GM19463 (cell line): ENCODE results near the gene PACSIN2.
"Not testable (repeated sequence)": the region's sequence is repeated elsewhere in the genome, so short reads cannot be mapped to it uniquely, and the experiment has no call there.

Experiments
- ATAC-seq: cut with Tn5 transposase; IDR thresholded peaks from one replicate; pipeline ENCODE4 v1.9.1; 2021; ENCODE audit warnings: mild to moderate bottlenecking, moderate library complexity; ENCODE audit not compliant: unreplicated experiment

Gene PACSIN2

GRCh38 chr22:42992886-42993479, 22.0 kb downstream of the PACSIN2 start:
- ATAC-seq, result no peak

GRCh38 chr22:42992092-42992491, 22.9 kb downstream of the PACSIN2 start:
- no peak for ATAC-seq

- ATAC-seq, result no peak
Observed at GRCh38 chr22:42991010-42991651, 23.8 kb downstream of the PACSIN2 start.

DNA sequence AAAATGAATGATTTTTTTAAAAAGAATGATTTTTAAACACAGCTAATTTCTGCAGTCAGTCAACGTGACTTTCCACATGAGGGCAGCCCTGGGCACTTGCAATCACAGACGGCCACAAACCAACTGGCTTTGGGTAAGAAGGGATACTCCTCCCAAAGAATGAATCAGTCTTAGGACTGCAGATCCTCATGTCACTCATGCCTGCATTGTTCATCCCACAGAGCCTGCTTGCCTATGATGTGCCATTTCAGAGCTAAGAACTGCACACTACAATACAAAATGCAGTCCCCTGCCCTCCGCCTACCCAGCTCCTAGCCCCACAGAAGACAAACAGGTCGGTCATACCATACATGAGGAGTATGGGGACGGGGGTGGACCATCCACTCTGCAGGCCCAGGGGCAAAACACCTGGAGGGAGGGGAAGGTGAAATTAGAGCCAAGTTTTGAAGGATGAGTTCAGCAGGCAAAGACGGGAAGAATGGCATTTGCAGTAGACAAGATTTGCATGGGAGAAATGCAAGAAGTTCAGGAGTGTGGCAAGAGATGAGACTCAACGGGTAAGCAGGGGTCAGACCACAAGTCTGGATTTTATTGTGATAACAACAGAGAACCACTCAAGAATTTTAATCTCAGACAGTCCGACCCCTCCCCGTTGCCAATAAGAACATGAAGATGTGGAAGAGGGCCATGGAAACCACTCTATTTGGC, 24.7 kb downstream of the PACSIN2 start:
- ATAC-seq, result no peak

DNA sequence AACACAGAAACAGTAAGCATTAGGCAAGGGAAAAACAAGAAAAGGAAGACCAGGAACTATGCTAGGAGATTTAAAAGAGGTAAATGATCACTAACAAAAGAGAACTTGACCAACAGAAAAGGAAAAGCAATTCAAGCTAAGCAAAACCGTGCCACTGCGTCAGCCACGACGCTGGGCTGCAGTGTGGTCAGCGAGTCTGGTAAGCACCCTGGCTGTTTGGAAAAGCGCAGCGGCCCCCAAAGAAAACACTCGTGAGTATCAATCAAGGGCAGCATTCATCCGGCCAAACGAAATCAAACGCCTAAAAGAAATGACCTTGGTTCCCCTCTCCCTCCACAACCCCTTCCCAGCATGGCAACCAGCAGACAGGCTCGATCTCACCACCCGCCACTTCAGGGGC, 28.8 kb downstream of the PACSIN2 start:
- ATAC-seq, result no peak

DNA sequence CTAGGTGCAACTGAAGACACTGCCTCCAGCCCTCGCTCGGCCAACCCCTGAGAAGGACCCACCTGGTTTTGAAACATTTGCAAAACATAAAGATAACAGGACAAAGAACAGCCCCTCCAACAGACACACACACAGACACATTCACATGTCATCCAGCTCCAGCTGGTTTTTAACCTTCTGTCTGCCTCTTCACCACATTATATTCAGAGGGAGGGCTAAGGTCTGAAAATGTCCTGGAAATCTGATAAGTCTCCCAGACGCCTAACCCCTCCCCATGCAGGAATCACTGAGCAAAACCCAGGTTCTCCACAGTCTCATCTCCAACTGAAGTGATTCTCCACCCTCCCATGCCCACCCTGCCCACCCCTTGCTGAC, 29.4 kb downstream of the PACSIN2 start:
- ATAC-seq, result no peak

DNA sequence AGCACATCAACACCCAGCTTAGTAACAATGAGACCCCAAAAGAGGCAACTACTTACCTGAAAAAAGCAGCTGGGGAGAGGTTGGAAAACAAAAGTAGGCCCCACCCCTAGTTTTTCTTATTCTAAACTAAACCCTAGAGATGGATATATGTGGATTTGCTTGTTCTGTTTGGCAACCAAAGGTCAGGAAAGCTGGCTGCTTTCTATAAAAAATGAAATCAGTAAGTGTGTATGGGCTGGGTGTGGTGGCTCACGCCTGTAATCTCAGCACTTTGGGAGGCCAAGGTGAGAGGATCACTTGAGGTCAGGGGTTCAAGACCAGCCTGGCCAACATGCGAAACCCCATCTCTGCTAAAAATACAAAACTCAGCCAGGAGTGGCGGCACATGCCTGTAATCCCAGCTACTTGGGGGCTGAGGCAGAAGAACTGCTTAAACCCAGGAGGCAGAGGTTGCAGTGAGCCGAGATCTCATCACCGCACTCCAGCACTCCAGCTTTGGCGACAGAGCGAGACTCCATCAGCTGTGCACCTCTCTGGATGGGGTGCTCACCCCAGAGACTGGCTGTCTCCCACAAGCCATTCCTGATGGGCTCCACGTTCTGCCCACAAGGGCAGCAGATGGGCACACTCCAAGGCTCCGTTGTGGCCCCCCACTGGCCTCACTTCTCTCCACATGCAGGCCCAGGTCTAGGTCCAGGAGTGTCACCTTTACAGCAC, 30.0 kb downstream of the PACSIN2 start:
- no peak for ATAC-seq

DNA sequence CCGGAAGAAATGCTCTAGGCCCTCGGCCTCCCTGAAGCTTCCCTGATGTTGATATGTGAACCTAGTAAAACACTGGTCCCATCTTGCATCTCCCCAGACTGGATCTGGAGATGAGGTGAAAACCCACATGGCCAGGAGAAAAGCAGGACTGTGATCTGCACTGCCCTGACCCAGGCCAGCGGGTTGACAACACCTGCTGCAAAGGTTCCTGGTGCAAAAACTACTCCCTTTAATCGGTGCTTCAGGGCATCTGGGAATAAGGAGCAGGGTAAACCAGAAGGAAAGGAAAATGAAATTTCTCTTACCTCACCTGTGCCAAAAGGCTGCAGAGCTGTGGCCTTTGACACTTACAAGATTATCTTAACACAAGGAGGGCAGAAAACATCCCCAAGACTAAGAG, 30.6 kb downstream of the PACSIN2 start:
- ATAC-seq, result no peak

DNA sequence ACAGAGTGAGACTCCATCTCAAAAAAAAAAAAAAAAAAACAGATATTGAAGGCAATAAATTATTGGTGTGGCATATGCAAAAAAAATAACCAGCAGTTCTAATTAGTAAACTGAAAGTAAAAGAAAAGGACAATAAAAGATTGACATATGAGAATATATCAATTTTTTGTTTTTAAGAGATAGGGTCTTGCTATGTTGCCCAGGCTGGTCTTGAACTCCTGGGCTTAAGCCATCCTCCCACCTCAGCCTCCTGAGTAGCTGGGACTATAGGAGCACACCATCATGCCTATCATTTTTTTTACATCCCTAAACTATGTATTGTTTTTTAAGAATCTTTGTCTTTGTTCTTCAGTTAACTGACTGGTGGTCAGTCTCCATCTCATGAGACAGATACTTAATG, 31.5 kb downstream of the PACSIN2 start:
- ATAC-seq, result no peak

- ATAC-seq, result no peak
Observed at GRCh38 chr22:42979606-42980005, 35.3 kb downstream of the PACSIN2 start.

DNA sequence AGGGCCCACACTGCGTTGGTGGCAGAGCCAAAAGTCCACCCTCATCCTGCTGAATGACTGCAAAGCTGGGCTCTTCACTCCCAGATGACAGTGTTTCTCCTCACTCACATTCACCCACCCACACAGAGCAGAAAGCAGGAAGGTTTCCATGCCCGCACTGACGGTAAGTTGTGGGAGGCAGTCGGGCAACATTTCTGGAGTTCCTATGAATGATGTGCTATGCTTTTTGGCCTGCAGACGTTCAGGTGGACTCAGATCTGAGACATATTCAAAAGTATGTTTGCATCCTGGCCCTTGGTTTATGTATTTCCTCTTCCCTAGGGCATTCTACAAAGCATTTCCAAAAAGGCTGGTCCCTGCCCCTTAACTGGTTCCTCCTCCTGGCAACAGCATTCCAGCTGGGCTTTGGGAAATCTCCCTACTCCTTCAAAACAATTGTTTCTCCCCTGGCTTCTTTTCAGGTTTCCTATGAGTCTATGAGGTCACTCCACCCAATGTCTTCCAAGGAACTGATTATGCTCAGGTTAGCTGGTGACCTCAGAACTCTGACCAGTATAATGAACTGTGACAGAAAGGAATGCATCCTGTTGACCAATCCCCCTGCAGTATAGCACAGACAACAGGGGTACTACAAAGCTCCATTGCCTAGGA, 36.4 kb downstream of the PACSIN2 start:
- no peak for ATAC-seq

DNA sequence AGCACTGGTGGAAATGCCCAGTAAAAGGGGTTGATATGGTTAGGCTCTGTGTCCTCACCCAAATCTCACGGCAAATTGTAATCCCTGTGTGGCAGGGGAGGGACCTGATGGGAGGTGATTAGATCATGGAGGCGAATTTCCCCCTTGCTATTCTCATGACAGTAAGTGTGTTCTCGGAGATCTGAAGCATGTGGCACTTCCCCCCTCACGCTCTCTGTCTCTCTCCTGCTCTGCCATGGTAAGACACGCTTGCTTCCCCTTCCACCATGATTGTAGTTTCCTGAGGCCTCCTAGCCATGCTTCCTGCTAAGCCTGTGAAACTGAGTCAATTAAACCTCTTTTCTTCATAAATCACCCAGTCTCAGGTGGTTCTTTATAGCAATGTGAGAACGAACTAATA, 37.4 kb downstream of the PACSIN2 start:
- no peak for ATAC-seq

DNA sequence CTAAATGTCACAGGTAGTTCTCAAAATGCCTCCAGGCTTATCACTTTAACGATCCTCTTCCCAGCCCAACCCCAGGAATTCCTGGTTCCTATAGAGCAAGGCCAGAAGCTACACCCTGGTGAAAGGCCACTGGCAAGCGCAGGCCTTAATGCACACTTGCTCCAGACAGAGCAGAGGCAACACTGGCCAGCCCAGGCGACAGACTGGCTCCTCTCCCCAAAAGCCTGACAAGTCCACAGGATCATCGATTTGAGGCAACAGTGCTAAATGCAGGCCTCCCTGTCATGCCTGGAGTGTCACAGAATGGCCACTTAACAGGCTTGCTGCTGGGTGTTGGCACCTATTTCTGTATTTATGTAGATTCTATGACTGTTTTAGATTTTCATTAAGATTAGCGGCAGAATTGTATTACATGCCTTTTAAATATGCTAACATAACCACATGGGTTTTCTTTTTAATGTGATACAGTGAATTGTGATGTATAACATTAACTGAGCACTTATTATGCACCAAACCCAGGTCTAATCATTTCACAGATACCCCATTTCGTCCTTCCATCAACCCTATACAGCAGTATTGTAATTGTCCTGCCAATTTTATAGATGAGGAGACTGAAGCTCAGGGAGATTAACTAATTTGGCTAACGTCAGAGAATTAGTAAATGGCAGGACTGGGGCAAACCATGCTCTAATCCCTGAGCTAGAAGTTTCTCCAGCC, 38.6 kb downstream of the PACSIN2 start:
- no peak for ATAC-seq

- no peak for ATAC-seq
Observed at GRCh38 chr22:42974223-42974622, 40.7 kb downstream of the PACSIN2 start.

GRCh38 chr22:42973536-42973881, 41.4 kb downstream of the PACSIN2 start:
- ATAC-seq, result no peak

GRCh38 chr22:42972649-42973535, 42.1 kb downstream of the PACSIN2 start:
- ATAC-seq, result no peak

- not testable (repeated sequence) for ATAC-seq
Observed at GRCh38 chr22:42971473-42971860, 43.5 kb downstream of the PACSIN2 start.

- ATAC-seq, result no peak
Observed at GRCh38 chr22:42970029-42970428, 44.9 kb downstream of the PACSIN2 start.

- no peak for ATAC-seq
Observed at GRCh38 chr22:42969348-42969975, 45.5 kb downstream of the PACSIN2 start.
